OCI-LY7 (cell line): ENCODE measurements around the gene TAPBPL.
"Not testable (repeated sequence)": the region's sequence is repeated elsewhere in the genome, so short reads cannot be mapped to it uniquely, and the experiment has no call there.

Experiments used
- CTCF ChIP-seq: fragments of 200-600 bp; sonication (generic); conservative IDR thresholded peaks from 2 replicates; pipeline ENCODE4 v1.5.1; 2014; ENCODE audit warnings: mild to moderate bottlenecking, antibody characterized with exemption, low read length, moderate library complexity, mixed read lengths
- EZH2phosphoT487 ChIP-seq: fragments of 200-600 bp; sonication (generic); IDR thresholded peaks from 2 replicates; pipeline ENCODE4 v1.6.1; 2018; ENCODE audit warnings: low read depth, borderline replicate concordance, mild to moderate bottlenecking, mixed run types, antibody characterized with exemption, low read length, moderate library complexity, mixed read lengths

GRCh38 chr12:6466751-6467150 is 14.9 kb downstream of the TAPBPL start:
- TF ChIP-seq CTCF, EZH2phosphoT487: not testable (repeated sequence)
